WTC11 (cell line): Measurements from ENCODE around the gene SEMA3C. TPM values are rescaled to one million over a fixed set of nuclear protein-coding genes. Genes with fewer than 3 reads are reported as not detected.
A peak's percentile ranks its signal among the peaks of the same experiment; 100 is the strongest.

ENCODE experiments used
- ATAC-seq: fragments of 200-7000 bp; cut with Tn5 transposase; 2 replicates; pipeline ENCODE4 v1.10.0; 2021; ENCODE audit warnings: mild to moderate bottlenecking, moderate library complexity
- CTCF ChIA-PET: fragments of 300-600 bp; sonication (Branson Sonifier 250); formaldehyde crosslinking; loops from one replicate; lab custom pipeline; 2021; ENCODE audit warnings: antibody characterized with exemption; lab: Charles Lee
- POLR2A ChIA-PET: fragments of 350-600 bp; sonication (Branson Sonifier 250); formaldehyde crosslinking; loops from one replicate; lab custom pipeline; 2021; ENCODE audit warnings: antibody characterized with exemption; lab: Charles Lee
- DNase-seq: peaks from one replicate; pipeline ENCODE4 v3.0.0; 2021; ENCODE audit warnings: low spot score
- H3K27ac Mint-ChIP-seq: 2 replicates; pipeline ENCODE4 v1.8.0; 2021; ENCODE audit warnings: mixed read lengths
- H3K27me3 Mint-ChIP-seq: 2 replicates; pipeline ENCODE4 v1.8.0; 2021; ENCODE audit warnings: low read depth, mild to moderate bottlenecking, moderate library complexity, mixed read lengths
- H3K36me3 Mint-ChIP-seq: 2 replicates; pipeline ENCODE4 v1.8.0; 2021; ENCODE audit warnings: mixed read lengths
- H3K4me1 Mint-ChIP-seq: 2 replicates; pipeline ENCODE4 v1.8.0; 2022; ENCODE audit warnings: mixed read lengths
- H3K4me3 Mint-ChIP-seq: 2 replicates; pipeline ENCODE4 v1.8.0; 2021; ENCODE audit warnings: mild to moderate bottlenecking, moderate library complexity, mixed read lengths
- H3K9me3 Mint-ChIP-seq: 2 replicates; pipeline ENCODE4 v1.8.0; 2021; ENCODE audit warnings: mixed read lengths
- CTCF ChIP-seq: fragments of 200-600 bp; IDR thresholded peaks from 2 replicates; pipeline ENCODE4 v1.8.0; 2022; ENCODE audit warnings: antibody characterized with exemption
- E2F1 ChIP-seq: sonication (generic); formaldehyde crosslinking; IDR thresholded peaks from 2 replicates; pipeline ENCODE4 v1.8.0; 2022; ENCODE audit warnings: mild to moderate bottlenecking, missing genetic modification reagents
- ELF4 ChIP-seq: sonication (generic); formaldehyde crosslinking; IDR thresholded peaks from 2 replicates; pipeline ENCODE4 v1.8.1; 2022; ENCODE audit warnings: low read depth, mild to moderate bottlenecking, moderate library complexity, missing genetic modification reagents
- ERG ChIP-seq: fragments of 250-450 bp; sonication (Bioruptor Pico); IDR thresholded peaks from 2 replicates; pipeline ENCODE4 v1.8.0; 2021; ENCODE audit warnings: mild to moderate bottlenecking
- MYBL2 ChIP-seq: sonication (generic); formaldehyde crosslinking; IDR thresholded peaks from 2 replicates; pipeline ENCODE4 v1.8.1; 2023; ENCODE audit warnings: mild to moderate bottlenecking, moderate library complexity, missing genetic modification reagents
- NFATC4 ChIP-seq: fragments of 250-450 bp; sonication (Bioruptor Pico); IDR thresholded peaks from 2 replicates; pipeline ENCODE4 v1.9.0; 2021; ENCODE audit warnings: mild to moderate bottlenecking
- NFYB ChIP-seq: sonication (generic); formaldehyde crosslinking; conservative IDR thresholded peaks from 2 replicates; pipeline ENCODE4 v1.8.0; 2022; ENCODE audit warnings: low read depth, missing genetic modification reagents
- SMAD3 ChIP-seq: sonication (generic); formaldehyde crosslinking; IDR thresholded peaks from 2 replicates; pipeline ENCODE4 v1.8.0; 2022; ENCODE audit warnings: missing genetic modification reagents, mild to moderate bottlenecking, borderline replicate concordance
- SMAD4 ChIP-seq: sonication (generic); formaldehyde crosslinking; IDR thresholded peaks from 2 replicates; pipeline ENCODE4 v1.8.0; 2022; ENCODE audit warnings: mild to moderate bottlenecking, missing genetic modification reagents
- ZNF396 ChIP-seq: fragments of 250-450 bp; sonication (Bioruptor Pico); IDR thresholded peaks from 2 replicates; pipeline ENCODE4 v1.8.0; 2021; ENCODE audit warnings: mild to moderate bottlenecking, moderate library complexity, borderline replicate concordance
- ZNF423 ChIP-seq: fragments of 250-450 bp; sonication (Bioruptor Pico); IDR thresholded peaks from 2 replicates; pipeline ENCODE4 v2.1.2; 2022; ENCODE audit warnings: mild to moderate bottlenecking, moderate library complexity
- ZNF512 ChIP-seq: sonication (generic); formaldehyde crosslinking; IDR thresholded peaks from 2 replicates; pipeline ENCODE4 v1.8.1; 2022; ENCODE audit warnings: missing genetic modification reagents, borderline replicate concordance
- total RNA-seq: library from RNA; stranded (reverse); gene quantifications from 3 replicates; pipeline ENCODE4 v1.2.3, GENCODE V29; 2021
- TF ChIP-seq, protein P1 (sequence below): sonication (generic); formaldehyde crosslinking; IDR thresholded peaks from 2 replicates; pipeline ENCODE4 v1.8.1; 2023; ENCODE audit warnings: mild to moderate bottlenecking, missing genetic modification reagents
- TF ChIP-seq, protein P2 (sequence below): sonication (generic); formaldehyde crosslinking; IDR thresholded peaks from 2 replicates; pipeline ENCODE4 v1.8.0; 2023; ENCODE audit warnings: mild to moderate bottlenecking, missing genetic modification reagents
- TF ChIP-seq, protein P3 (sequence below): sonication (generic); formaldehyde crosslinking; IDR thresholded peaks from 2 replicates; pipeline ENCODE4 v1.8.0; 2023; ENCODE audit warnings: missing genetic modification reagents, mild to moderate bottlenecking, borderline replicate concordance
- TF ChIP-seq, protein P4 (sequence below): sonication (generic); formaldehyde crosslinking; IDR thresholded peaks from 2 replicates; pipeline ENCODE4 v1.8.1; 2023; ENCODE audit warnings: mild to moderate bottlenecking, missing genetic modification reagents
- TF ChIP-seq, protein P5 (sequence below): sonication (generic); formaldehyde crosslinking; IDR thresholded peaks from 2 replicates; pipeline ENCODE4 v1.8.1; 2022; ENCODE audit warnings: low read depth, missing genetic modification reagents, borderline replicate concordance

Gene SEMA3C
- total RNA-seq, 1 experiment from 2014 or later = 2.1 TPM

GRCh38 chr7:80842022-80842790 lies 76.6 kb downstream of the SEMA3C start:
- ATAC-seq (peak; percentile 78), DNase-seq (no peak)
- no peak for TF ChIP-seq NFYB (CRISPR knock-in tag)
- no peak for TF ChIP-seq ZNF396
- no peak for TF ChIP-seq SMAD3 (CRISPR knock-in tag)
- TF ChIP-seq ELF4 (CRISPR knock-in tag) = no peak
- TF ChIP-seq ERG (CRISPR knock-in tag) = no peak
- TF ChIP-seq SMAD4 (CRISPR knock-in tag) = no peak
- TF ChIP-seq, protein P1, sequence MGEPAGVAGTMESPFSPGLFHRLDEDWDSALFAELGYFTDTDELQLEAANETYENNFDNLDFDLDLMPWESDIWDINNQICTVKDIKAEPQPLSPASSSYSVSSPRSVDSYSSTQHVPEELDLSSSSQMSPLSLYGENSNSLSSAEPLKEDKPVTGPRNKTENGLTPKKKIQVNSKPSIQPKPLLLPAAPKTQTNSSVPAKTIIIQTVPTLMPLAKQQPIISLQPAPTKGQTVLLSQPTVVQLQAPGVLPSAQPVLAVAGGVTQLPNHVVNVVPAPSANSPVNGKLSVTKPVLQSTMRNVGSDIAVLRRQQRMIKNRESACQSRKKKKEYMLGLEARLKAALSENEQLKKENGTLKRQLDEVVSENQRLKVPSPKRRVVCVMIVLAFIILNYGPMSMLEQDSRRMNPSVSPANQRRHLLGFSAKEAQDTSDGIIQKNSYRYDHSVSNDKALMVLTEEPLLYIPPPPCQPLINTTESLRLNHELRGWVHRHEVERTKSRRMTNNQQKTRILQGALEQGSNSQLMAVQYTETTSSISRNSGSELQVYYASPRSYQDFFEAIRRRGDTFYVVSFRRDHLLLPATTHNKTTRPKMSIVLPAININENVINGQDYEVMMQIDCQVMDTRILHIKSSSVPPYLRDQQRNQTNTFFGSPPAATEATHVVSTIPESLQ = no peak
- TF ChIP-seq CTCF = no peak
- TF ChIP-seq, protein P2, sequence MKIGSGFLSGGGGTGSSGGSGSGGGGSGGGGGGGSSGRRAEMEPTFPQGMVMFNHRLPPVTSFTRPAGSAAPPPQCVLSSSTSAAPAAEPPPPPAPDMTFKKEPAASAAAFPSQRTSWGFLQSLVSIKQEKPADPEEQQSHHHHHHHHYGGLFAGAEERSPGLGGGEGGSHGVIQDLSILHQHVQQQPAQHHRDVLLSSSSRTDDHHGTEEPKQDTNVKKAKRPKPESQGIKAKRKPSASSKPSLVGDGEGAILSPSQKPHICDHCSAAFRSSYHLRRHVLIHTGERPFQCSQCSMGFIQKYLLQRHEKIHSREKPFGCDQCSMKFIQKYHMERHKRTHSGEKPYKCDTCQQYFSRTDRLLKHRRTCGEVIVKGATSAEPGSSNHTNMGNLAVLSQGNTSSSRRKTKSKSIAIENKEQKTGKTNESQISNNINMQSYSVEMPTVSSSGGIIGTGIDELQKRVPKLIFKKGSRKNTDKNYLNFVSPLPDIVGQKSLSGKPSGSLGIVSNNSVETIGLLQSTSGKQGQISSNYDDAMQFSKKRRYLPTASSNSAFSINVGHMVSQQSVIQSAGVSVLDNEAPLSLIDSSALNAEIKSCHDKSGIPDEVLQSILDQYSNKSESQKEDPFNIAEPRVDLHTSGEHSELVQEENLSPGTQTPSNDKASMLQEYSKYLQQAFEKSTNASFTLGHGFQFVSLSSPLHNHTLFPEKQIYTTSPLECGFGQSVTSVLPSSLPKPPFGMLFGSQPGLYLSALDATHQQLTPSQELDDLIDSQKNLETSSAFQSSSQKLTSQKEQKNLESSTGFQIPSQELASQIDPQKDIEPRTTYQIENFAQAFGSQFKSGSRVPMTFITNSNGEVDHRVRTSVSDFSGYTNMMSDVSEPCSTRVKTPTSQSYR (CRISPR knock-in tag) = no peak
- no peak for TF ChIP-seq ZNF423 (CRISPR knock-in tag)
- no peak for TF ChIP-seq E2F1 (CRISPR knock-in tag)
- no peak for TF ChIP-seq MYBL2
- TF ChIP-seq, protein P3, sequence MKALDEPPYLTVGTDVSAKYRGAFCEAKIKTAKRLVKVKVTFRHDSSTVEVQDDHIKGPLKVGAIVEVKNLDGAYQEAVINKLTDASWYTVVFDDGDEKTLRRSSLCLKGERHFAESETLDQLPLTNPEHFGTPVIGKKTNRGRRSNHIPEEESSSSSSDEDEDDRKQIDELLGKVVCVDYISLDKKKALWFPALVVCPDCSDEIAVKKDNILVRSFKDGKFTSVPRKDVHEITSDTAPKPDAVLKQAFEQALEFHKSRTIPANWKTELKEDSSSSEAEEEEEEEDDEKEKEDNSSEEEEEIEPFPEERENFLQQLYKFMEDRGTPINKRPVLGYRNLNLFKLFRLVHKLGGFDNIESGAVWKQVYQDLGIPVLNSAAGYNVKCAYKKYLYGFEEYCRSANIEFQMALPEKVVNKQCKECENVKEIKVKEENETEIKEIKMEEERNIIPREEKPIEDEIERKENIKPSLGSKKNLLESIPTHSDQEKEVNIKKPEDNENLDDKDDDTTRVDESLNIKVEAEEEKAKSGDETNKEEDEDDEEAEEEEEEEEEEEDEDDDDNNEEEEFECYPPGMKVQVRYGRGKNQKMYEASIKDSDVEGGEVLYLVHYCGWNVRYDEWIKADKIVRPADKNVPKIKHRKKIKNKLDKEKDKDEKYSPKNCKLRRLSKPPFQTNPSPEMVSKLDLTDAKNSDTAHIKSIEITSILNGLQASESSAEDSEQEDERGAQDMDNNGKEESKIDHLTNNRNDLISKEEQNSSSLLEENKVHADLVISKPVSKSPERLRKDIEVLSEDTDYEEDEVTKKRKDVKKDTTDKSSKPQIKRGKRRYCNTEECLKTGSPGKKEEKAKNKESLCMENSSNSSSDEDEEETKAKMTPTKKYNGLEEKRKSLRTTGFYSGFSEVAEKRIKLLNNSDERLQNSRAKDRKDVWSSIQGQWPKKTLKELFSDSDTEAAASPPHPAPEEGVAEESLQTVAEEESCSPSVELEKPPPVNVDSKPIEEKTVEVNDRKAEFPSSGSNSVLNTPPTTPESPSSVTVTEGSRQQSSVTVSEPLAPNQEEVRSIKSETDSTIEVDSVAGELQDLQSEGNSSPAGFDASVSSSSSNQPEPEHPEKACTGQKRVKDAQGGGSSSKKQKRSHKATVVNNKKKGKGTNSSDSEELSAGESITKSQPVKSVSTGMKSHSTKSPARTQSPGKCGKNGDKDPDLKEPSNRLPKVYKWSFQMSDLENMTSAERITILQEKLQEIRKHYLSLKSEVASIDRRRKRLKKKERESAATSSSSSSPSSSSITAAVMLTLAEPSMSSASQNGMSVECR = no peak
- no peak for TF ChIP-seq ZNF512
- TF ChIP-seq, protein P4, sequence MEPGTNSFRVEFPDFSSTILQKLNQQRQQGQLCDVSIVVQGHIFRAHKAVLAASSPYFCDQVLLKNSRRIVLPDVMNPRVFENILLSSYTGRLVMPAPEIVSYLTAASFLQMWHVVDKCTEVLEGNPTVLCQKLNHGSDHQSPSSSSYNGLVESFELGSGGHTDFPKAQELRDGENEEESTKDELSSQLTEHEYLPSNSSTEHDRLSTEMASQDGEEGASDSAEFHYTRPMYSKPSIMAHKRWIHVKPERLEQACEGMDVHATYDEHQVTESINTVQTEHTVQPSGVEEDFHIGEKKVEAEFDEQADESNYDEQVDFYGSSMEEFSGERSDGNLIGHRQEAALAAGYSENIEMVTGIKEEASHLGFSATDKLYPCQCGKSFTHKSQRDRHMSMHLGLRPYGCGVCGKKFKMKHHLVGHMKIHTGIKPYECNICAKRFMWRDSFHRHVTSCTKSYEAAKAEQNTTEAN (CRISPR knock-in tag) = no peak
- TF ChIP-seq, protein P5, sequence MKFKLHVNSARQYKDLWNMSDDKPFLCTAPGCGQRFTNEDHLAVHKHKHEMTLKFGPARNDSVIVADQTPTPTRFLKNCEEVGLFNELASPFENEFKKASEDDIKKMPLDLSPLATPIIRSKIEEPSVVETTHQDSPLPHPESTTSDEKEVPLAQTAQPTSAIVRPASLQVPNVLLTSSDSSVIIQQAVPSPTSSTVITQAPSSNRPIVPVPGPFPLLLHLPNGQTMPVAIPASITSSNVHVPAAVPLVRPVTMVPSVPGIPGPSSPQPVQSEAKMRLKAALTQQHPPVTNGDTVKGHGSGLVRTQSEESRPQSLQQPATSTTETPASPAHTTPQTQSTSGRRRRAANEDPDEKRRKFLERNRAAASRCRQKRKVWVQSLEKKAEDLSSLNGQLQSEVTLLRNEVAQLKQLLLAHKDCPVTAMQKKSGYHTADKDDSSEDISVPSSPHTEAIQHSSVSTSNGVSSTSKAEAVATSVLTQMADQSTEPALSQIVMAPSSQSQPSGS (CRISPR knock-in tag) = no peak
- TF ChIP-seq NFATC4 (CRISPR knock-in tag) = no peak
- H3K27ac Mint-ChIP-seq = 0 out of 2 replicates have a peak overlapping the region, but pooled peaks have one; percentile 55
- ChIA-PET POLR2A (interaction anchor here (0.6 kb wide), 1 partner anchor 9 kb away, joined by 5 read pairs; no protein-coding TSS in a partner anchor), CTCF (interaction anchor here (1.9 kb wide), 1 partner anchor 628 kb away, joined by 6 read pairs; no protein-coding TSS in a partner anchor)
- H3K4me3 Mint-ChIP-seq = no peak overlapping the region
- H3K4me1 Mint-ChIP-seq = peaks cover 29% of the 10 kb centered on the region
- H3K36me3 Mint-ChIP-seq = no peaks in the 10 kb centered on the region
- H3K9me3 Mint-ChIP-seq = no peaks in the 10 kb centered on the region
- no peaks in the 10 kb centered on the region; the same call in 1 of the 2 replicates for H3K27me3 Mint-ChIP-seq
